Spinal cord (tissue), 10 donors: ENCODE data around the gene IRF8. TPM values are rescaled to one million over a fixed set of nuclear protein-coding genes. Genes with fewer than 3 reads are reported as not detected.
"Not testable (repeated sequence)": the region's sequence is repeated elsewhere in the genome, so short reads cannot be mapped to it uniquely, and the experiment has no call there.

ENCODE experiments used
- DNase-seq, 6 donors: peaks; one replicate each; pipeline versions ENCODE4 v3.0.0 to v3.0.0-alpha.2; 2013 to 2015; ENCODE audit warnings: low spot score in 6 of 6, low read depth in 4 of 6
- H3K27ac ChIP-seq: one replicate; pipeline ENCODE4 v1.5.1; 2013; ENCODE audit warnings: low read depth, low read length, control low read depth
- H3K27me3 ChIP-seq: one replicate; pipeline ENCODE4 v1.6.1; 2013; ENCODE audit warnings: low read length; ENCODE audit not compliant: control insufficient read depth, insufficient read depth
- H3K36me3 ChIP-seq: one replicate; pipeline ENCODE4 v1.6.1; 2013; ENCODE audit warnings: low read length; ENCODE audit not compliant: control insufficient read depth, insufficient read depth
- H3K4me1 ChIP-seq: one replicate; pipeline ENCODE4 v1.6.1; 2013; ENCODE audit warnings: low read length; ENCODE audit not compliant: control insufficient read depth, insufficient read depth
- H3K4me3 ChIP-seq: one replicate; pipeline ENCODE4 v1.5.1; 2013; ENCODE audit warnings: low read depth, low read length, control low read depth
- H3K9me3 ChIP-seq: one replicate; pipeline ENCODE4 v1.6.1; 2013; ENCODE audit warnings: low read length; ENCODE audit not compliant: control insufficient read depth, insufficient read depth
- WGBS: methylation state at CpG from one replicate; pipeline ENCODE4 v1.1.5; 2013; ENCODE audit warnings: missing lambda C conversion rate; ENCODE audit not compliant: insufficient coverage; 5-methylcytosine and 5-hydroxymethylcytosine counted together
- polyA plus RNA-seq, 2 donors: library from polyadenylated mRNA; unstranded; fragments of 120-200 nt; gene quantifications; one replicate each; pipeline ENCODE4 v1.2.1, GENCODE V29; 2013; ENCODE audit not compliant: insufficient read length in 2 of 2
- total RNA-seq, 2 donors: library from RNA; depleted of rRNA in 1 of 2; stranded (reverse); fragments of 120-200 nt in 1 of 2; fragments of >200 nt in 1 of 2; gene quantifications; one replicate each; pipeline versions ENCODE4 v1.2.3 to v1.2.4, GENCODE V29; 2013 to 2014
- donor health status: healthy.

Gene IRF8
- total and polyA plus RNA-seq, 4 donors, result 9.0 to 20.5 (median 15.2) TPM

- DNase-seq, result peak in 1 of 6 donors; percentile 17
- Histone ChIP-seq H3K4me3 (no peak overlapping the region), H3K4me1 (peaks cover 10% of the 10 kb centered on the region), H3K36me3 (no peaks in the 10 kb centered on the region), H3K27me3 (peaks cover 26% of the 10 kb centered on the region), H3K27ac (no peak overlapping the region), H3K9me3 (no peaks in the 10 kb centered on the region)
- WGBS, result 69% methylated on average over 13 of the region's 20 CpGs
Measured at GRCh38 chr16:85902366-85903155, 3.6 kb downstream of the IRF8 start.

GRCh38 chr16:85903559-85903958 lies 4.6 kb downstream of the IRF8 start:
- peaks cover 22% of the 10 kb centered on the region for H3K27me3 ChIP-seq
- H3K27ac ChIP-seq, result no peak overlapping the region
- no peak overlapping the region for H3K4me3 ChIP-seq
- H3K36me3 ChIP-seq, result no peaks in the 10 kb centered on the region
- WGBS, result 71% methylated on average over 2 of the region's 6 CpGs
- peak in 1 of 6 donors; percentile 37 for DNase-seq
- no peaks in the 10 kb centered on the region for H3K9me3 ChIP-seq
- H3K4me1 ChIP-seq, result peaks cover 5% of the 10 kb centered on the region

- Histone ChIP-seq H3K36me3 (no peaks in the 10 kb centered on the region), H3K27me3 (peaks cover 13% of the 10 kb centered on the region), H3K4me3 (no peak overlapping the region), H3K27ac (no peak overlapping the region), H3K4me1 (no peaks in the 10 kb centered on the region), H3K9me3 (no peaks in the 10 kb centered on the region)
- 92% methylated on average over 10 of the region's 20 CpGs for WGBS
- DNase-seq, result no peak
Measured at GRCh38 chr16:85905110-85906095, 6.4 kb downstream of the IRF8 start.

GRCh38 chr16:85906349-85906748 lies 7.4 kb downstream of the IRF8 start:
- no peaks in the 10 kb centered on the region for H3K9me3 ChIP-seq
- peaks cover under 1% of the 10 kb centered on the region for H3K4me1 ChIP-seq
- H3K27me3 ChIP-seq, result peaks cover 7% of the 10 kb centered on the region
- no peaks in the 10 kb centered on the region for H3K36me3 ChIP-seq
- WGBS, result 79% methylated on average over 12 of the region's 13 CpGs
- no peak for DNase-seq
- no peak overlapping the region for H3K4me3 ChIP-seq
- H3K27ac ChIP-seq, result no peak overlapping the region

GRCh38 chr16:85907231-85907630 lies 8.3 kb downstream of the IRF8 start:
- not testable (repeated sequence) for H3K36me3 ChIP-seq, DNase-seq, H3K4me3 ChIP-seq, H3K9me3 ChIP-seq, H3K27ac ChIP-seq, H3K4me1 ChIP-seq, H3K27me3 ChIP-seq
- 100% methylated on average over 7 of the region's 9 CpGs for WGBS

- Histone ChIP-seq H3K27me3 (peaks cover 5% of the 10 kb centered on the region), H3K27ac (no peak overlapping the region), H3K4me1 (peaks cover 18% of the 10 kb centered on the region), H3K36me3 (no peaks in the 10 kb centered on the region), H3K4me3 (no peak overlapping the region), H3K9me3 (no peaks in the 10 kb centered on the region)
- WGBS, result 83% methylated on average over 3 of the region's 3 CpGs
- no peak for DNase-seq
Measured at GRCh38 chr16:85908444-85908843, 9.5 kb downstream of the IRF8 start.

- no peak for DNase-seq
- Histone ChIP-seq H3K9me3 (no peaks in the 10 kb centered on the region), H3K27me3 (peaks cover 5% of the 10 kb centered on the region), H3K4me1 (peaks cover 24% of the 10 kb centered on the region), H3K27ac (no peak overlapping the region), H3K4me3 (no peak overlapping the region), H3K36me3 (no peaks in the 10 kb centered on the region)
- WGBS, result 82% methylated on average over 10 of the region's 10 CpGs
Measured at GRCh38 chr16:85908889-85909589, 10.1 kb downstream of the IRF8 start.

GRCh38 chr16:85909932-85910853 lies 11.2 kb downstream of the IRF8 start:
- DNase-seq, result no peak
- H3K4me3 ChIP-seq, result no peak overlapping the region
- H3K9me3 ChIP-seq, result no peaks in the 10 kb centered on the region
- H3K4me1 ChIP-seq, result peaks cover 24% of the 10 kb centered on the region
- no peaks in the 10 kb centered on the region for H3K36me3 ChIP-seq
- no peak overlapping the region for H3K27ac ChIP-seq
- 99% methylated on average over 8 of the region's 17 CpGs for WGBS
- H3K27me3 ChIP-seq, result peaks cover 5% of the 10 kb centered on the region
